ENCODE measurements around the gene DCXR. TPM values are rescaled to one million over a fixed set of nuclear protein-coding genes. Genes with fewer than 3 reads are reported as not detected.
A peak's percentile ranks its signal among the peaks of the same experiment; 100 is the strongest.

The DCXR gene
- total and polyA plus RNA-seq, 2 of the 13 experiments (the other 11 are each of a cell fraction or from before 2014, with no cell fraction given), result 287 to 311 TPM

DNA sequence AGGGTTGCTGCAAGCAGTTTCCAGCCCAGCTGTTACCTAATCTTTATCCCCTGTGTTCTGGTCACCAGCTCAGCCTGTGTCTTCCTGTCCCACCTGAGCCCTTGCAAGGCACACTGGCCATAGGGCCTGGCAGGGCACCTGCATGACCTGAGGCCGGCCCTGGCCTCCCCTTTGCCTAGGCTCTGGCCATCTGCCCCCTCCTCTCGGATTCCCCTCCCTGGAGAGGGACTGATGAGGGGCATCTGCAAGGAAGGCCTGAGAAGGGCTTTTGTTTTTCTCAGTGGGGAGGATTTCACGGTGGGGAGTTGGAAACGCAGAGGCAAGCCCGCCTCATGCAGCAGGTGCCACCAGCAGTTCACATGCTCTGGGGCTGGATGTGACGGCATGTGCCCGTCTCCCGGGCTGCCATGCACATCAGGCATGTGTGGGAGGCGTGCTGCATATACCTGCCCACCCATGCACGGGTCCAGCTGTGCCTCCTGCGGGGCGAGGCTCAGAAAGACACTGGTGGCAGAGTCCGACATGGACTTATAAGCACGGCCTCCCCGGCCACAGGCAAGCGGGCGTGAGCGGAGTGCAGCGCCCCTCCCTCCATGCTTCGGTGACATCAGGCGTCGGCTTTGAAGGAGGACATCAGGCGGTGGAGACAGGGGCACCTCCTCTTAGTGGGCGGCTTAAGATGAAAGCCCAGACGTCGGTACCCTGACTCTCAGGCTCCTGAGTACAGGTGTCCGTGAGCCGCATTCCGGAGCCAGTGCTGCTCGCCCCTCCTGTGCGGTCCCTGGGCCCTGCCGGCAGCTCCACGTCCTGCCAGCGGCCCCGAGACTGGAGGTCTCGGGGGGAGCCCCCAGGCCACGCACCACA is 43.5 kb downstream of the DCXR start (continued):
- TF ChIP-seq, protein P1, sequence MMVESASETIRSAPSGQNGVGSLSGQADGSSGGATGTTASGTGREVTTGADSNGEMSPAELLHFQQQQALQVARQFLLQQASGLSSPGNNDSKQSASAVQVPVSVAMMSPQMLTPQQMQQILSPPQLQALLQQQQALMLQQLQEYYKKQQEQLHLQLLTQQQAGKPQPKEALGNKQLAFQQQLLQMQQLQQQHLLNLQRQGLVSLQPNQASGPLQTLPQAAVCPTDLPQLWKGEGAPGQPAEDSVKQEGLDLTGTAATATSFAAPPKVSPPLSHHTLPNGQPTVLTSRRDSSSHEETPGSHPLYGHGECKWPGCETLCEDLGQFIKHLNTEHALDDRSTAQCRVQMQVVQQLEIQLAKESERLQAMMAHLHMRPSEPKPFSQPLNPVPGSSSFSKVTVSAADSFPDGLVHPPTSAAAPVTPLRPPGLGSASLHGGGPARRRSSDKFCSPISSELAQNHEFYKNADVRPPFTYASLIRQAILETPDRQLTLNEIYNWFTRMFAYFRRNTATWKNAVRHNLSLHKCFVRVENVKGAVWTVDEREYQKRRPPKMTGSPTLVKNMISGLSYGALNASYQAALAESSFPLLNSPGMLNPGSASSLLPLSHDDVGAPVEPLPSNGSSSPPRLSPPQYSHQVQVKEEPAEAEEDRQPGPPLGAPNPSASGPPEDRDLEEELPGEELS (CRISPR knock-in tag; IDR thresholded peaks at IDR 0.05), result peak; percentile 24; the same call in 1 of the 2 replicates
- TF ChIP-seq, protein P2, sequence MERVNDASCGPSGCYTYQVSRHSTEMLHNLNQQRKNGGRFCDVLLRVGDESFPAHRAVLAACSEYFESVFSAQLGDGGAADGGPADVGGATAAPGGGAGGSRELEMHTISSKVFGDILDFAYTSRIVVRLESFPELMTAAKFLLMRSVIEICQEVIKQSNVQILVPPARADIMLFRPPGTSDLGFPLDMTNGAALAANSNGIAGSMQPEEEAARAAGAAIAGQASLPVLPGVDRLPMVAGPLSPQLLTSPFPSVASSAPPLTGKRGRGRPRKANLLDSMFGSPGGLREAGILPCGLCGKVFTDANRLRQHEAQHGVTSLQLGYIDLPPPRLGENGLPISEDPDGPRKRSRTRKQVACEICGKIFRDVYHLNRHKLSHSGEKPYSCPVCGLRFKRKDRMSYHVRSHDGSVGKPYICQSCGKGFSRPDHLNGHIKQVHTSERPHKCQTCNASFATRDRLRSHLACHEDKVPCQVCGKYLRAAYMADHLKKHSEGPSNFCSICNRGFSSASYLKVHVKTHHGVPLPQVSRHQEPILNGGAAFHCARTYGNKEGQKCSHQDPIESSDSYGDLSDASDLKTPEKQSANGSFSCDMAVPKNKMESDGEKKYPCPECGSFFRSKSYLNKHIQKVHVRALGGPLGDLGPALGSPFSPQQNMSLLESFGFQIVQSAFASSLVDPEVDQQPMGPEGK (CRISPR knock-in tag; IDR thresholded peaks at IDR 0.05), result peak; percentile 87
- TF ChIP-seq REXO4 (CRISPR knock-in tag; IDR thresholded peaks at IDR 0.05; ENCODE audit: borderline replicate concordance) (no peak), SP4 (CRISPR knock-in tag; IDR thresholded peaks at IDR 0.05) (peak; percentile 27), HOXD1 (CRISPR knock-in tag; IDR thresholded peaks at IDR 0.05) (peak; percentile 9; the same call in 1 of the 2 replicates), ATM (IDR thresholded peaks at IDR 0.05; ENCODE audit: borderline replicate concordance) (no peak), HDAC1 (CRISPR knock-in tag; IDR thresholded peaks at IDR 0.05) (0 out of 2 replicates have a peak, but pooled peaks have one; percentile 43), NCOA1 (CRISPR knock-in tag; IDR thresholded peaks at IDR 0.05) (0 out of 2 replicates have a peak, but pooled peaks have one; percentile 80), POLR2AphosphoS2 (IDR thresholded peaks at IDR 0.05; ENCODE audit: low read depth, low read length) (peak; percentile 46; the same call in 1 of the 2 replicates), EED (CRISPR knock-in tag; IDR thresholded peaks at IDR 0.05) (peak; percentile 76; the same call in 1 of the 2 replicates), ZNF747 (CRISPR knock-in tag; IDR thresholded peaks at IDR 0.05; ENCODE audit: borderline replicate concordance) (0 out of 2 replicates have a peak, but pooled peaks have one; percentile 34), SALL1 (CRISPR knock-in tag; IDR thresholded peaks at IDR 0.05) (peak; percentile 70), ESRRA (CRISPR knock-in tag; IDR thresholded peaks at IDR 0.05; ENCODE audit: low read depth) (peak; percentile 51; the same call in 1 of the 2 replicates)
- TF ChIP-seq, protein P3, sequence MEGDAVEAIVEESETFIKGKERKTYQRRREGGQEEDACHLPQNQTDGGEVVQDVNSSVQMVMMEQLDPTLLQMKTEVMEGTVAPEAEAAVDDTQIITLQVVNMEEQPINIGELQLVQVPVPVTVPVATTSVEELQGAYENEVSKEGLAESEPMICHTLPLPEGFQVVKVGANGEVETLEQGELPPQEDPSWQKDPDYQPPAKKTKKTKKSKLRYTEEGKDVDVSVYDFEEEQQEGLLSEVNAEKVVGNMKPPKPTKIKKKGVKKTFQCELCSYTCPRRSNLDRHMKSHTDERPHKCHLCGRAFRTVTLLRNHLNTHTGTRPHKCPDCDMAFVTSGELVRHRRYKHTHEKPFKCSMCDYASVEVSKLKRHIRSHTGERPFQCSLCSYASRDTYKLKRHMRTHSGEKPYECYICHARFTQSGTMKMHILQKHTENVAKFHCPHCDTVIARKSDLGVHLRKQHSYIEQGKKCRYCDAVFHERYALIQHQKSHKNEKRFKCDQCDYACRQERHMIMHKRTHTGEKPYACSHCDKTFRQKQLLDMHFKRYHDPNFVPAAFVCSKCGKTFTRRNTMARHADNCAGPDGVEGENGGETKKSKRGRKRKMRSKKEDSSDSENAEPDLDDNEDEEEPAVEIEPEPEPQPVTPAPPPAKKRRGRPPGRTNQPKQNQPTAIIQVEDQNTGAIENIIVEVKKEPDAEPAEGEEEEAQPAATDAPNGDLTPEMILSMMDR (CRISPR knock-in tag; IDR thresholded peaks at IDR 0.05), result peak; percentile 54
